ENCODE results near the gene PARVA. TPM values are rescaled to one million over a fixed set of nuclear protein-coding genes. Genes with fewer than 3 reads are reported as not detected.

Gene PARVA
- total RNA-seq, 1 donor from 2014 or later, result 15.0 TPM

DNA sequence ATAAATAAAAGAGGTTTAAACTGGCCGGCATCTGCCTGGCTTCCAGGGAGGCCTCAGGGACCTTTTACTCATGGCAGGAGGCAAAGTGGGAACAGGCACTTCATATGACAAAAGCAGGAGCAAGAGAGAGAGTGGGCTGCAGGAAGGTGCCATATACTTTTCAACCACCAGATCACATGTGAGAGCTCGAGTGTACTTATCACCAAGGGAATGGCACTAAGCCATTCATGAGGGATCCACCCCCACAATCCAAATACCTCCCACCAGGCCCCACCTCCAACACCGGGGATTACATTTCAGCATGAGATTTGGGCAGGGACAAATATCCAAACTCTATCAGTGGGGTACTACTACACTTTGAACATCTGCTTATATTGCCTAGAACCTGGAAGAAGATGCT, 126.5 kb downstream of the PARVA start:
- no peak for DNase-seq

DNA sequence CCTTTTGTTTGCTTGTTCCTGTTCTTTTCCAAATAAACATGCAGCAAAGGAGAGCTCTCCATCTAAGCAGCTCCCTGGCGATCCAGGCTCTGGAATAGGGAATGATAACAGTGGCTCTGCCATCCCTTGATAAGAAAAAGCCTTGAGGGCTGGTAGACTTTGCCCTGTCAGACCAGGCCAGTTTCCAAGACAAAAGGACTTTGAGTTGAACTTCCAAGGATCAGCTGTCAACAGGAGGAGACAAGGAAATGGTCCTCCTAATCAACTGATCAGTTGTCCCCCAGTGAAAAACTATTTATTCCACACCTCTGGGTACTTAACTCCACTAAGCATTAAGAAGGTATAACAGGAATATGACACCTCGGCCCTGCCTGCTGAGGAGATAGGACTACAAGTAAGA, 127.8 kb downstream of the PARVA start:
- Mint-ChIP-seq H3K4me3 (ENCODE audit: unreplicated experiment) (no peak overlapping the region), H3K36me3 (ENCODE audit: unreplicated experiment) (no peaks in the 10 kb centered on the region), H3K27me3 (ENCODE audit: unreplicated experiment) (peaks cover under 1% of the 10 kb centered on the region), H3K4me1 (ENCODE audit: low read depth, unreplicated experiment) (peaks cover 20% of the 10 kb centered on the region), H3K9me3 (ENCODE audit: unreplicated experiment) (peaks cover 3% of the 10 kb centered on the region), H3K27ac (ENCODE audit: unreplicated experiment) (no peak overlapping the region)
- TF ChIP-seq, protein P1, sequence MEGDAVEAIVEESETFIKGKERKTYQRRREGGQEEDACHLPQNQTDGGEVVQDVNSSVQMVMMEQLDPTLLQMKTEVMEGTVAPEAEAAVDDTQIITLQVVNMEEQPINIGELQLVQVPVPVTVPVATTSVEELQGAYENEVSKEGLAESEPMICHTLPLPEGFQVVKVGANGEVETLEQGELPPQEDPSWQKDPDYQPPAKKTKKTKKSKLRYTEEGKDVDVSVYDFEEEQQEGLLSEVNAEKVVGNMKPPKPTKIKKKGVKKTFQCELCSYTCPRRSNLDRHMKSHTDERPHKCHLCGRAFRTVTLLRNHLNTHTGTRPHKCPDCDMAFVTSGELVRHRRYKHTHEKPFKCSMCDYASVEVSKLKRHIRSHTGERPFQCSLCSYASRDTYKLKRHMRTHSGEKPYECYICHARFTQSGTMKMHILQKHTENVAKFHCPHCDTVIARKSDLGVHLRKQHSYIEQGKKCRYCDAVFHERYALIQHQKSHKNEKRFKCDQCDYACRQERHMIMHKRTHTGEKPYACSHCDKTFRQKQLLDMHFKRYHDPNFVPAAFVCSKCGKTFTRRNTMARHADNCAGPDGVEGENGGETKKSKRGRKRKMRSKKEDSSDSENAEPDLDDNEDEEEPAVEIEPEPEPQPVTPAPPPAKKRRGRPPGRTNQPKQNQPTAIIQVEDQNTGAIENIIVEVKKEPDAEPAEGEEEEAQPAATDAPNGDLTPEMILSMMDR (IDR thresholded peaks at IDR 0.05; ENCODE audit: partially characterized antibody, unreplicated experiment), result no peak
- DNase-seq, result no peak

More for the DNA sequence above, 126.5 kb downstream of the PARVA start:
- H3K4me1 Mint-ChIP-seq (ENCODE audit: low read depth, unreplicated experiment), result peaks cover 29% of the 10 kb centered on the region
- H3K9me3 Mint-ChIP-seq (ENCODE audit: unreplicated experiment), result peaks cover 7% of the 10 kb centered on the region
- TF ChIP-seq, protein P1 (IDR thresholded peaks at IDR 0.05; ENCODE audit: partially characterized antibody, unreplicated experiment), result no peak
- no peak overlapping the region for H3K4me3 Mint-ChIP-seq (ENCODE audit: unreplicated experiment)
- no peak overlapping the region for H3K27ac Mint-ChIP-seq (ENCODE audit: unreplicated experiment)
- H3K36me3 Mint-ChIP-seq (ENCODE audit: unreplicated experiment), result no peaks in the 10 kb centered on the region
- peaks cover 2% of the 10 kb centered on the region for H3K27me3 Mint-ChIP-seq (ENCODE audit: unreplicated experiment)

DNA sequence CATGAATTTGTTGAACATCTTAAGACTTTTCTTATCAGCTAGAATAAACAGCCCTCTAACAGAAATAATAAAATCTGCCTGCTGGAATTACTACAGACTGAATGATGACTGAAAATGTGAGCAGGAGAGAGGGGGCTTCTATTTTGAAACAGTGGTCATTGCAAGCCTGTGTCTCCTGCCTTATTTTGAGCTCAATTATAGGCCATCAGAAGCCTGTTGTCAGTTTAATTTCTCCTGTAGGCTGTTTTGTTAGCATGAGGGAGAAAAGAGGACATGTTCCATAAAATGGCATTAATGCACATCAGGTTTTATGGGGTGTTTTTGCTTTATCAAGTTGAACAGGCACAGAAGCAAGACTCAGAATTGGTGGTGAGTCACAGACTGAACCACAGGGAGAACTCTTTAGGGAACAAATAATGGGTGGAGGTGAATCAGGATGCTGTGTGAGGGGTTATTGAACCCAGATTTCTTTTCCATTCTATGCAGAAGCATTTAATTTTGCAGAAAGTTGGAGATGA, 129.1 kb downstream of the PARVA start:
- no peak overlapping the region for H3K4me3 Mint-ChIP-seq (ENCODE audit: unreplicated experiment)
- no peak for DNase-seq
- TF ChIP-seq, protein P1 (IDR thresholded peaks at IDR 0.05; ENCODE audit: partially characterized antibody, unreplicated experiment), result no peak
- peaks cover 2% of the 10 kb centered on the region for H3K9me3 Mint-ChIP-seq (ENCODE audit: unreplicated experiment)
- no peaks in the 10 kb centered on the region for H3K36me3 Mint-ChIP-seq (ENCODE audit: unreplicated experiment)
- no peaks in the 10 kb centered on the region for H3K27me3 Mint-ChIP-seq (ENCODE audit: unreplicated experiment)
- peaks cover 19% of the 10 kb centered on the region for H3K4me1 Mint-ChIP-seq (ENCODE audit: low read depth, unreplicated experiment)
- H3K27ac Mint-ChIP-seq (ENCODE audit: unreplicated experiment), result no peak overlapping the region

DNA sequence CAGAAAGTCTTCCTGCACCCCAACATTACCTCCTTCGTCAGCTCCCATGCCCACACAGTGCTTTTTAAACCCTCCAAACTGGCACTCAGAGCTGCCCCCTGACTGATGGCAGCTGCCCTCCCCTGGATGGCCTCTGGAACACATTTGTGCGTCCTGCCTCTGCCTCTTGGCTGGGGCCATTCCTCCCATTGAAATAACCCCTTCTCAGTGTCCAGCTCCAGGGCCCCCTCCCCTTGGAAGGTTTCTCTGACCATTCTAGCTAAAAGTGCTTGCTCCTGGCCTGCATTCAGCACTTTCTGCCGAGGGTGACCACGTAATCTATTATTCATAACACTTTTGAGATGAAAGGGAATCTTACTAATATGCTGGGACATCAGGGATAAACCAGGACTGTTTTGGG, 130.0 kb downstream of the PARVA start:
- Mint-ChIP-seq H3K36me3 (ENCODE audit: unreplicated experiment) (no peaks in the 10 kb centered on the region), H3K27me3 (ENCODE audit: unreplicated experiment) (no peaks in the 10 kb centered on the region), H3K4me3 (ENCODE audit: unreplicated experiment) (no peak overlapping the region), H3K9me3 (ENCODE audit: unreplicated experiment) (peaks cover 2% of the 10 kb centered on the region), H3K27ac (ENCODE audit: unreplicated experiment) (no peak overlapping the region), H3K4me1 (ENCODE audit: low read depth, unreplicated experiment) (peaks cover 11% of the 10 kb centered on the region)
- DNase-seq, result no peak
- TF ChIP-seq, protein P1 (IDR thresholded peaks at IDR 0.05; ENCODE audit: partially characterized antibody, unreplicated experiment), result no peak

DNA sequence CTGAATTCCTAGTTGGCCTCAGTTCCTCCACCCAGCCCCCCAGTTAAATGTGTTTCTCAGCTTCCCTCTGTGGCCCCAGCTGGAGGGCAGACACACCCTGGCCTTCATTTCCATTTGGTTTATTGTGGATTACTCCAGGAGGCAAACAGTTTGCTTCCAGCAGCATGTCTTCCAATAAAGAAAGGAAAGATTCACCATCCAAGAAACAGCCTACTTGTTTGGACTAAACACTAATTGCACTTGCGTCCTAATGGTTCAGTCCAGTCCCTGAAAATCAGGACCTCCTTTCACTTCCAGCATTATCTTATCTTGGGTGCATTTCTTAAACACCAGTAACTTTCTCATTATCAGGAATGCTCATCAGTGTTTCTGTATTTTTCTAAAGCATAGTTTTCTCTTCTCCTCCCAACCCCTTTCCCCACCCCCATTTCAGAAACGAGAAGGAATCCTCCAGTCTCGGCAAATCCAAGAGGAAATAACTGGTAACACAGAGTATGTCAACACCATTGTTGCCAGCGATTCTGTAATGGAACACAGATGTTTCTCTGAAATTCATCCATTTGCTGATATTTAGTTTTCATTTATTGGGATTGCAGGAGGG, 130.9 kb downstream of the PARVA start:
- peaks cover under 1% of the 10 kb centered on the region for H3K27me3 Mint-ChIP-seq (ENCODE audit: unreplicated experiment)
- TF ChIP-seq, protein P1 (IDR thresholded peaks at IDR 0.05; ENCODE audit: partially characterized antibody, unreplicated experiment), result no peak
- no peak overlapping the region for H3K27ac Mint-ChIP-seq (ENCODE audit: unreplicated experiment)
- DNase-seq, result no peak
- H3K36me3 Mint-ChIP-seq (ENCODE audit: unreplicated experiment), result no peaks in the 10 kb centered on the region
- peaks cover 2% of the 10 kb centered on the region for H3K9me3 Mint-ChIP-seq (ENCODE audit: unreplicated experiment)
- H3K4me3 Mint-ChIP-seq (ENCODE audit: unreplicated experiment), result no peak overlapping the region
- peaks cover 6% of the 10 kb centered on the region for H3K4me1 Mint-ChIP-seq (ENCODE audit: low read depth, unreplicated experiment)
